ENCODE data around the gene IKZF3.

DNA sequence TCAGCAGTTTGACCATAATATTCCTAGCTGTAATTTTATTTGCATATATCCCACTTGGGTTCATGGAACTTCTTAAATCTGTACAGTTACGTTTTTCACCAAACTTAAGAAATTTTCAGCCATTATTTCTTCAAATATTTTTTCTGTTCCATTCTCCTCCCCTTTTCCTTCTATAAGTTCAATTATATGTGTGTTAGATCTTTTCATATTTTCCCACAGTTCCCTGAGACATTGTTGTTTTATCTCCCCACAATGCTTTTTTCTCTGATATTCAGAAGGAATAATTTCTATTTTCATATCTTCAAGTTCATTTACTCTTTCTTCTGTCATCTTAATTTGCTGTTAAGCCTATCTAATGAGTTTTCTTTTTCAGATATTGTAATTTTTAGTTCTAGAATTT is 26.1 kb downstream of the IKZF3 start:
- TF ChIP-seq, protein P1, sequence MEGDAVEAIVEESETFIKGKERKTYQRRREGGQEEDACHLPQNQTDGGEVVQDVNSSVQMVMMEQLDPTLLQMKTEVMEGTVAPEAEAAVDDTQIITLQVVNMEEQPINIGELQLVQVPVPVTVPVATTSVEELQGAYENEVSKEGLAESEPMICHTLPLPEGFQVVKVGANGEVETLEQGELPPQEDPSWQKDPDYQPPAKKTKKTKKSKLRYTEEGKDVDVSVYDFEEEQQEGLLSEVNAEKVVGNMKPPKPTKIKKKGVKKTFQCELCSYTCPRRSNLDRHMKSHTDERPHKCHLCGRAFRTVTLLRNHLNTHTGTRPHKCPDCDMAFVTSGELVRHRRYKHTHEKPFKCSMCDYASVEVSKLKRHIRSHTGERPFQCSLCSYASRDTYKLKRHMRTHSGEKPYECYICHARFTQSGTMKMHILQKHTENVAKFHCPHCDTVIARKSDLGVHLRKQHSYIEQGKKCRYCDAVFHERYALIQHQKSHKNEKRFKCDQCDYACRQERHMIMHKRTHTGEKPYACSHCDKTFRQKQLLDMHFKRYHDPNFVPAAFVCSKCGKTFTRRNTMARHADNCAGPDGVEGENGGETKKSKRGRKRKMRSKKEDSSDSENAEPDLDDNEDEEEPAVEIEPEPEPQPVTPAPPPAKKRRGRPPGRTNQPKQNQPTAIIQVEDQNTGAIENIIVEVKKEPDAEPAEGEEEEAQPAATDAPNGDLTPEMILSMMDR (conservative IDR thresholded peaks at IDR 0.05; ENCODE audit: low read length), result no peak
- TF ChIP-seq EZH2phosphoT487 (IDR thresholded peaks at IDR 0.05; ENCODE audit: borderline replicate concordance), result no peak

Measured in Loucy (cell line).